OCI-LY7 (cell line): ENCODE data around the gene ENHO.

Experiments
- CTCF ChIP-seq: fragments of 200-600 bp; sonication (generic); conservative IDR thresholded peaks from 2 replicates; pipeline ENCODE4 v1.5.1; 2014; ENCODE audit warnings: mild to moderate bottlenecking, antibody characterized with exemption, low read length, moderate library complexity, mixed read lengths
- EZH2phosphoT487 ChIP-seq: fragments of 200-600 bp; sonication (generic); IDR thresholded peaks from 2 replicates; pipeline ENCODE4 v1.6.1; 2018; ENCODE audit warnings: low read depth, borderline replicate concordance, mild to moderate bottlenecking, mixed run types, antibody characterized with exemption, low read length, moderate library complexity, mixed read lengths

- TF ChIP-seq CTCF (no peak), EZH2phosphoT487 (no peak)
Observed at GRCh38 chr9:34502891-34503290, 19.9 kb downstream of the ENHO start.
